CD14-positive monocyte (primary cell): ENCODE results near the gene PTMS. TPM values are rescaled to one million over a fixed set of nuclear protein-coding genes. Genes with fewer than 3 reads are reported as not detected.

Source experiments
- DNase-seq, 3 donors: peaks; one replicate each; pipeline ENCODE4 v3.0.0-alpha.2; 2011 to 2022
- H2AFZ ChIP-seq: 2 replicates; pipeline ENCODE4 v1.6.0; 2012; ENCODE audit warnings: mild to moderate bottlenecking, low read depth, low read length, inconsistent platforms; ENCODE audit not compliant: insufficient read depth, poor library complexity, severe bottlenecking
- H3K27ac ChIP-seq, 2 donors: 1 replicate in 1 of 2; 2 replicates in 1 of 2; pipeline ENCODE4 v1.5.1; 2012 to 2013; ENCODE audit warnings: low read length in 2 of 2, control low read depth in 1 of 2, inconsistent platforms in 1 of 2, low read depth in 1 of 2, mild to moderate bottlenecking in 1 of 2
- H3K27me3 ChIP-seq, 2 donors: one replicate each; pipeline versions ENCODE4 v1.6.0 to v1.6.1; 2011 to 2013; ENCODE audit warnings: low read length in 2 of 2; ENCODE audit not compliant: control insufficient read depth in 2 of 2, insufficient read depth in 2 of 2
- H3K36me3 ChIP-seq, 2 donors: replicated peaks in 1 of 2; 1 replicate in 1 of 2; 2 replicates in 1 of 2; pipeline versions ENCODE4 v1.5.1 to v1.6.1; 2012 to 2013; ENCODE audit warnings: low read length in 2 of 2, control low read depth in 1 of 2, inconsistent platforms in 1 of 2, mild to moderate bottlenecking in 1 of 2; ENCODE audit not compliant: insufficient read depth in 2 of 2, control insufficient read depth in 1 of 2
- H3K4me1 ChIP-seq, 2 donors: 1 replicate in 1 of 2; 2 replicates in 1 of 2; pipeline versions ENCODE4 v1.5.1 to v1.6.1; 2012 to 2013; ENCODE audit warnings: low read length in 2 of 2, control low read depth in 1 of 2, inconsistent platforms in 1 of 2, mild to moderate bottlenecking in 1 of 2, moderate library complexity in 1 of 2; ENCODE audit not compliant: insufficient read depth in 2 of 2, control insufficient read depth in 1 of 2
- H3K4me2 ChIP-seq: replicated peaks from 2 replicates; pipeline ENCODE3; 2012; ENCODE audit warnings: low read length, moderate library complexity, mild to moderate bottlenecking; ENCODE audit not compliant: poor library complexity, severe bottlenecking; ENCODE audit errors: extremely low read depth
- H3K4me3 ChIP-seq, 3 experiments: fragments of 200-600 bp in 1 of 3; sonication (generic) in 1 of 3; replicated peaks in 1 of 3; 1 replicate in 2 of 3; 2 replicates in 1 of 3; pipeline ENCODE4 v1.5.1; 2011 to 2013; ENCODE audit warnings: low read length in 3 of 3, mild to moderate bottlenecking in 3 of 3, control low read depth in 2 of 3, low read depth in 2 of 3, inconsistent platforms in 1 of 3, moderate library complexity in 1 of 3
- H3K79me2 ChIP-seq: 2 replicates; pipeline ENCODE4 v1.6.0; 2012; ENCODE audit warnings: mild to moderate bottlenecking, control low read depth, inconsistent platforms, low read length, moderate library complexity; ENCODE audit not compliant: insufficient read depth
- H3K9ac ChIP-seq: 2 replicates; pipeline ENCODE4 v1.6.0; 2017; ENCODE audit warnings: low read length, mild to moderate bottlenecking; ENCODE audit not compliant: insufficient read depth, poor library complexity, severe bottlenecking
- H3K9me3 ChIP-seq, 2 donors: replicated peaks in 1 of 2; 1 replicate in 1 of 2; 2 replicates in 1 of 2; pipeline versions ENCODE4 v1.5.1 to v1.6.1; 2012 to 2013; ENCODE audit warnings: low read length in 2 of 2, control low read depth in 1 of 2; ENCODE audit not compliant: control insufficient read depth in 1 of 2, insufficient read depth in 1 of 2
- H4K20me1 ChIP-seq: 2 replicates; pipeline ENCODE4 v1.6.0; 2012; ENCODE audit warnings: mild to moderate bottlenecking, low read length, control low read depth, moderate library complexity; ENCODE audit not compliant: insufficient read depth
- H3K27ac Mint-ChIP-seq, 7 donors: one replicate each; pipeline ENCODE4 v1.8.0; 2020; ENCODE audit warnings: mild to moderate bottlenecking in 7 of 7, mixed read lengths in 7 of 7, moderate library complexity in 6 of 7, inconsistent platforms in 2 of 7
- H3K27me3 Mint-ChIP-seq, 3 donors: one replicate each; pipeline ENCODE4 v1.8.0; 2021 to 2022; ENCODE audit warnings: low read depth in 3 of 3, mild to moderate bottlenecking in 3 of 3, mixed read lengths in 3 of 3, moderate library complexity in 3 of 3, inconsistent platforms in 1 of 3
- H3K36me3 Mint-ChIP-seq, 2 donors: one replicate each; pipeline ENCODE4 v1.8.0; 2020; ENCODE audit warnings: mixed read lengths in 2 of 2, inconsistent platforms in 1 of 2, mild to moderate bottlenecking in 1 of 2
- H3K4me1 Mint-ChIP-seq: one replicate; pipeline ENCODE4 v1.8.0; 2020; ENCODE audit warnings: mild to moderate bottlenecking, mixed read lengths
- H3K4me3 Mint-ChIP-seq, 2 donors: one replicate each; pipeline ENCODE4 v1.8.0; 2020; ENCODE audit warnings: mild to moderate bottlenecking in 2 of 2, mixed read lengths in 2 of 2, moderate library complexity in 1 of 2
- H3K9me3 Mint-ChIP-seq, 7 donors: one replicate each; pipeline ENCODE4 v1.8.0; 2020 to 2022; ENCODE audit warnings: mixed read lengths in 7 of 7, mild to moderate bottlenecking in 6 of 7, moderate library complexity in 6 of 7, inconsistent platforms in 2 of 7
- CTCF ChIP-seq: fragments of 200-600 bp; IDR thresholded peaks from one replicate; pipeline ENCODE4 v1.8.0; 2022; ENCODE audit warnings: antibody characterized with exemption, mild to moderate bottlenecking
- WGBS: methylation state at CpG from one replicate; pipeline ENCODE4 v1.1.5; 2013; ENCODE audit warnings: missing lambda C conversion rate; ENCODE audit not compliant: insufficient coverage; 5-methylcytosine and 5-hydroxymethylcytosine counted together
- intact Hi-C, 2 donors: fragments of 100-400 bp; cut with micrococcal nuclease; formaldehyde crosslinking; loops; one replicate each; pipeline versions ENCODE4 v1.15.0 to v1.15.1; 2023
- polyA plus RNA-seq, 3 donors: library from polyadenylated mRNA; depleted of rRNA in 1 of 3; unstranded in 2 of 3; stranded (reverse) in 1 of 3; fragments of 300-500 nt in 2 of 3; fragments of >200 nt in 1 of 3; fragmentation: Illumina TruSeq in 2 of 3; gene quantifications; 1 replicate in 2 of 3; 2 replicates in 1 of 3; pipeline ENCODE4 v1.2.3, GENCODE V29; 2012 to 2021

PTMS gene
- polyA plus RNA-seq, 3 donors, result 2.4 to 9.7 (median 2.6) TPM

- H3K4me3 Mint-ChIP-seq, result no peak overlapping the region
- Histone ChIP-seq H3K9me3 (no peaks in the 10 kb centered on the region), H3K27me3 (no peaks in the 10 kb centered on the region), H3K4me2 (no peak overlapping the region), H3K36me3 (no peaks in the 10 kb centered on the region), H3K27ac (no peak overlapping the region), H3K79me2 (no peaks in the 10 kb centered on the region), H3K9ac (no peak overlapping the region), H3K4me3 (no peak overlapping the region), H4K20me1 (no peaks in the 10 kb centered on the region), H2AFZ (no peak overlapping the region), H3K4me1 (no peaks in the 10 kb centered on the region)
- no peak for DNase-seq
- 67% methylated on average over 3 of the region's 10 CpGs for WGBS
- TF ChIP-seq CTCF, result no peak
- H3K36me3 Mint-ChIP-seq, result no peaks in the 10 kb centered on the region
- intact Hi-C loops, result no loop called here
- H3K9me3 Mint-ChIP-seq, result peaks cover 0 to 2% (median 0%) of the 10 kb centered on the region in 7 donors
- no peak overlapping the region for H3K27ac Mint-ChIP-seq
- H3K4me1 Mint-ChIP-seq, result no peaks in the 10 kb centered on the region
- peaks cover 4 to 12% (median 6%) of the 10 kb centered on the region in 3 donors for H3K27me3 Mint-ChIP-seq
Observed at GRCh38 chr12:6716874-6717437, 49.2 kb upstream of the PTMS start.

GRCh38 chr12:6722863-6723262 lies 43.3 kb upstream of the PTMS start:
- DNase-seq, result no peak
- Mint-ChIP-seq H3K4me3 (peak overlapping the region in 1 of 2 donors; percentile 8), H3K27ac (no peak overlapping the region), H3K4me1 (peaks cover 18% of the 10 kb centered on the region), H3K27me3 (peaks cover 0 to 3% (median 1%) of the 10 kb centered on the region in 3 donors), H3K36me3 (peaks cover 16 to 22% of the 10 kb centered on the region in 2 donors), H3K9me3 (peaks cover 0 to 2% (median 0%) of the 10 kb centered on the region in 7 donors)
- H3K27ac ChIP-seq, result no peak overlapping the region
- intact Hi-C loops, result loop anchor here in 1 of 2 donors (10.0 kb wide), 1 partner anchor 58 kb away; the partner anchor contains the start of gene ING4
- peak overlapping the region in 1 of 3 experiments; percentile 85 for H3K4me3 ChIP-seq
- no peak overlapping the region for H3K9ac ChIP-seq
- peaks cover 7 to 18% of the 10 kb centered on the region in 2 donors for H3K36me3 ChIP-seq
- H3K27me3 ChIP-seq, result no peaks in the 10 kb centered on the region
- peaks cover 19% of the 10 kb centered on the region for H3K79me2 ChIP-seq
- H3K9me3 ChIP-seq, result no peaks in the 10 kb centered on the region
- peaks cover 14 to 17% of the 10 kb centered on the region in 2 donors for H3K4me1 ChIP-seq
- no peak overlapping the region for H2AFZ ChIP-seq
- peak overlapping the region; percentile 93 for H3K4me2 ChIP-seq
- no CpG with 5 or more reads among the region's 3 CpGs for WGBS
- H4K20me1 ChIP-seq, result peaks cover 5% of the 10 kb centered on the region
- no peak for TF ChIP-seq CTCF
